H9 (cell line): ENCODE data around the gene NLRP1. TPM values are rescaled to one million over a fixed set of nuclear protein-coding genes. Genes with fewer than 3 reads are reported as not detected.

Experiments used
- DNase-seq: peaks from one replicate; pipeline ENCODE4 v3.0.0-alpha.2; 2017
- H2AFZ ChIP-seq: one replicate; pipeline ENCODE4 v1.6.1; 2013; ENCODE audit warnings: mild to moderate bottlenecking, low read length, control low read depth, moderate library complexity
- H2AK5ac ChIP-seq: 2 replicates; pipeline ENCODE4 v1.6.1; 2013; ENCODE audit warnings: low read length, control low read depth, mixed read lengths; ENCODE audit not compliant: insufficient read length
- H2BK120ac ChIP-seq: one replicate; pipeline ENCODE4 v1.6.1; 2013; ENCODE audit warnings: low read depth, mild to moderate bottlenecking, low read length, control low read depth, inconsistent platforms; ENCODE audit not compliant: poor library complexity, severe bottlenecking
- H2BK12ac ChIP-seq: 2 replicates; pipeline ENCODE4 v1.6.1; 2013; ENCODE audit warnings: low read length, control low read depth, mixed read lengths, low read depth; ENCODE audit not compliant: insufficient read length
- H2BK15ac ChIP-seq: 2 replicates; pipeline ENCODE4 v1.6.1; 2013; ENCODE audit warnings: low read depth, low read length, control low read depth
- H2BK20ac ChIP-seq: one replicate; pipeline ENCODE4 v1.6.1; 2013; ENCODE audit warnings: low read depth, mild to moderate bottlenecking, low read length, control low read depth, inconsistent platforms; ENCODE audit not compliant: poor library complexity, severe bottlenecking
- H2BK5ac ChIP-seq: 2 replicates; pipeline ENCODE4 v1.6.1; 2013; ENCODE audit warnings: low read length, control low read depth, mixed read lengths; ENCODE audit not compliant: insufficient read length
- H3K14ac ChIP-seq: 2 replicates; pipeline ENCODE4 v1.6.1; 2013; ENCODE audit warnings: low read length, control low read depth; ENCODE audit not compliant: insufficient read depth
- H3K18ac ChIP-seq: 2 replicates; pipeline ENCODE4 v1.6.1; 2013; ENCODE audit warnings: low read depth, mild to moderate bottlenecking, mixed read lengths, low read length, control low read depth; ENCODE audit not compliant: insufficient read length
- H3K23ac ChIP-seq: 2 replicates; pipeline ENCODE4 v1.6.1; 2013; ENCODE audit warnings: low read length, control low read depth, mixed read lengths, low read depth; ENCODE audit not compliant: insufficient read length
- H3K23me2 ChIP-seq: 2 replicates; pipeline ENCODE4 v1.6.1; 2013; ENCODE audit warnings: low read depth, mild to moderate bottlenecking, mixed read lengths, low read length, control low read depth; ENCODE audit not compliant: insufficient read length, poor library complexity, severe bottlenecking
- H3K27ac ChIP-seq: 2 replicates; pipeline ENCODE4 v1.5.1; 2013; ENCODE audit warnings: low read length, control low read depth, mixed read lengths, low read depth; ENCODE audit not compliant: insufficient read length
- H3K27me3 ChIP-seq: 2 replicates; pipeline ENCODE4 v1.6.1; 2013; ENCODE audit warnings: low read length, control low read depth, inconsistent platforms; ENCODE audit not compliant: insufficient read depth
- H3K4ac ChIP-seq: 2 replicates; pipeline ENCODE4 v1.6.1; 2013; ENCODE audit warnings: low read depth, mild to moderate bottlenecking, control low read depth, inconsistent platforms, low read length, moderate library complexity
- H3K4me1 ChIP-seq: 2 replicates; pipeline ENCODE4 v1.6.1; 2013; ENCODE audit warnings: low read length, control low read depth, inconsistent platforms; ENCODE audit not compliant: insufficient read depth
- H3K4me2 ChIP-seq: 2 replicates; pipeline ENCODE4 v1.6.1; 2013; ENCODE audit warnings: low read length, control low read depth, mixed read lengths; ENCODE audit not compliant: insufficient read length, insufficient read depth
- H3K56ac ChIP-seq: 2 replicates; pipeline ENCODE4 v1.6.1; 2013; ENCODE audit warnings: low read depth, mild to moderate bottlenecking, mixed read lengths, low read length, control low read depth; ENCODE audit not compliant: insufficient read length
- H3K79me1 ChIP-seq: 2 replicates; pipeline ENCODE4 v1.6.1; 2013; ENCODE audit warnings: low read depth, mild to moderate bottlenecking, moderate library complexity, low read length, control low read depth, inconsistent platforms; ENCODE audit not compliant: insufficient read depth, poor library complexity, severe bottlenecking
- H3K79me2 ChIP-seq: 2 replicates; pipeline ENCODE4 v1.6.1; 2013; ENCODE audit warnings: low read length, control low read depth, inconsistent platforms; ENCODE audit not compliant: insufficient read depth
- H3K9ac ChIP-seq: 2 replicates; pipeline ENCODE4 v1.6.1; 2013; ENCODE audit warnings: low read length, control low read depth, mixed read lengths; ENCODE audit not compliant: insufficient read length; ENCODE audit errors: extremely low read depth
- H3K9me3 ChIP-seq: one replicate; pipeline ENCODE4 v1.6.1; 2013; ENCODE audit warnings: low read depth, low read length, inconsistent platforms; ENCODE audit not compliant: control insufficient read depth
- H3T11ph ChIP-seq: one replicate; pipeline ENCODE4 v1.6.1; 2013; ENCODE audit warnings: mild to moderate bottlenecking, low read length, control low read depth, inconsistent platforms
- H4K20me1 ChIP-seq: one replicate; pipeline ENCODE4 v1.6.1; 2013; ENCODE audit not compliant: control insufficient read depth, insufficient read length, insufficient read depth
- H4K5ac ChIP-seq: 2 replicates; pipeline ENCODE4 v1.6.1; 2013; ENCODE audit warnings: low read depth, mild to moderate bottlenecking, mixed read lengths, low read length, control low read depth; ENCODE audit not compliant: insufficient read length
- H4K8ac ChIP-seq: replicated peaks from 2 replicates; pipeline ENCODE4 v1.6.1; 2013; ENCODE audit warnings: low read length, control low read depth, mixed read lengths, low read depth; ENCODE audit not compliant: insufficient read length
- H4K91ac ChIP-seq: 2 replicates; pipeline ENCODE4 v1.6.1; 2013; ENCODE audit warnings: low read depth, mild to moderate bottlenecking, moderate library complexity, mixed read lengths, low read length, control low read depth; ENCODE audit not compliant: insufficient read length
- H3K27ac Mint-ChIP-seq, 3 experiments: 2 replicates in 2 of 3; 3 replicates in 1 of 3; pipeline ENCODE4 v1.8.0; 2020 to 2021; ENCODE audit warnings: mixed read lengths in 3 of 3, mild to moderate bottlenecking in 1 of 3, moderate library complexity in 1 of 3
- H3K27me3 Mint-ChIP-seq: 2 replicates; pipeline ENCODE4 v1.8.0; 2021; ENCODE audit warnings: low read depth, mild to moderate bottlenecking, moderate library complexity, mixed read lengths
- H3K36me3 Mint-ChIP-seq, 3 experiments: 2 replicates in 2 of 3; 3 replicates in 1 of 3; pipeline ENCODE4 v1.8.0; 2020 to 2021; ENCODE audit warnings: low read depth in 3 of 3, mixed read lengths in 3 of 3; ENCODE audit not compliant: insufficient read depth in 1 of 3
- H3K4me1 Mint-ChIP-seq, 2 experiments: 2 replicates each; pipeline ENCODE4 v1.8.0; 2020; ENCODE audit warnings: mixed read lengths in 2 of 2
- H3K4me3 Mint-ChIP-seq, 2 experiments: 2 replicates in 1 of 2; 3 replicates in 1 of 2; pipeline ENCODE4 v1.8.0; 2020 to 2021; ENCODE audit warnings: mild to moderate bottlenecking in 2 of 2, mixed read lengths in 2 of 2, moderate library complexity in 1 of 2
- H3K9me3 Mint-ChIP-seq, 2 experiments: 2 replicates in 1 of 2; 3 replicates in 1 of 2; pipeline ENCODE4 v1.8.0; 2020; ENCODE audit warnings: mild to moderate bottlenecking in 2 of 2, mixed read lengths in 2 of 2, moderate library complexity in 1 of 2
- CTCF ChIP-seq: fragments of 200-600 bp; sonication (generic); conservative IDR thresholded peaks from 3 replicates; pipeline ENCODE4 v1.8.0; 2021; ENCODE audit warnings: antibody characterized with exemption, mild to moderate bottlenecking
- WGBS: extraction: QIAGEN DNeasy Blood & Tissue Kit; methylation state at CpG from one replicate; pipeline ENCODE4 v1.1.7; 2013; ENCODE audit warnings: missing lambda C conversion rate, low lambda C conversion rate, mixed read lengths; ENCODE audit not compliant: insufficient read length; ENCODE audit errors: extremely low coverage; 5-methylcytosine and 5-hydroxymethylcytosine counted together
- total RNA-seq: library from RNA; stranded (reverse); gene quantifications from 2 replicates; pipeline ENCODE4 v1.2.1, GENCODE V29; 2021

NLRP1 gene
- total RNA-seq, 1 experiment from 2014 or later = 12.1 TPM

- Histone ChIP-seq H3K79me2 (no peaks in the 10 kb centered on the region), H4K91ac (no peak overlapping the region), H2AFZ (no peak overlapping the region), H4K20me1 (no peaks in the 10 kb centered on the region), H3K18ac (no peak overlapping the region), H3K27ac (no peak overlapping the region), H2BK20ac (no peak overlapping the region), H3K79me1 (no peaks in the 10 kb centered on the region), H3T11ph (no peak overlapping the region), H3K14ac (no peak overlapping the region), H3K4me2 (no peak overlapping the region), H3K27me3 (peaks cover 5% of the 10 kb centered on the region; the same call in 1 of the 2 replicates), H3K4ac (no peak overlapping the region), H3K9ac (no peak overlapping the region), H2BK15ac (no peak overlapping the region), H3K9me3 (no peaks in the 10 kb centered on the region), H3K4me1 (no peaks in the 10 kb centered on the region), H2BK120ac (no peak overlapping the region), H3K23me2 (peaks cover 11% of the 10 kb centered on the region), H3K56ac (no peak overlapping the region), H4K5ac (no peak overlapping the region), H3K23ac (no peak overlapping the region), H2BK5ac (no peak overlapping the region), H2BK12ac (no peak overlapping the region), H4K8ac (no peak overlapping the region), H2AK5ac (no peak overlapping the region)
- Mint-ChIP-seq H3K27me3 (peaks cover 51% of the 10 kb centered on the region), H3K36me3 (peaks cover 0 to 2% (median 0%) of the 10 kb centered on the region in 3 experiments; a peak in 1 of 7 replicates), H3K4me3 (peak overlapping the region in 1 of 2 experiments; percentile 15; a peak in 1 of 5 replicates), H3K4me1 (peaks cover 14 to 17% of the 10 kb centered on the region in 2 experiments), H3K9me3 (no peaks in the 10 kb centered on the region), H3K27ac (no peak overlapping the region)
- WGBS = 100% methylated on average over 2 of the region's 4 CpGs
- no peak for DNase-seq
- TF ChIP-seq CTCF = no peak
These were observed 81.8 kb downstream of the NLRP1 start for GRCh38 chr17:5502552-5502951.
